Ecto neural progenitor cell (in vitro differentiated cells): ENCODE results near the gene VASH2.
A peak's percentile ranks its signal among the peaks of the same experiment; 100 is the strongest.

ENCODE experiments used
- DNase-seq: peaks from one replicate; pipeline ENCODE4 v3.0.0-alpha.2; 2018; ENCODE audit warnings: low spot score

Gene VASH2

DNA sequence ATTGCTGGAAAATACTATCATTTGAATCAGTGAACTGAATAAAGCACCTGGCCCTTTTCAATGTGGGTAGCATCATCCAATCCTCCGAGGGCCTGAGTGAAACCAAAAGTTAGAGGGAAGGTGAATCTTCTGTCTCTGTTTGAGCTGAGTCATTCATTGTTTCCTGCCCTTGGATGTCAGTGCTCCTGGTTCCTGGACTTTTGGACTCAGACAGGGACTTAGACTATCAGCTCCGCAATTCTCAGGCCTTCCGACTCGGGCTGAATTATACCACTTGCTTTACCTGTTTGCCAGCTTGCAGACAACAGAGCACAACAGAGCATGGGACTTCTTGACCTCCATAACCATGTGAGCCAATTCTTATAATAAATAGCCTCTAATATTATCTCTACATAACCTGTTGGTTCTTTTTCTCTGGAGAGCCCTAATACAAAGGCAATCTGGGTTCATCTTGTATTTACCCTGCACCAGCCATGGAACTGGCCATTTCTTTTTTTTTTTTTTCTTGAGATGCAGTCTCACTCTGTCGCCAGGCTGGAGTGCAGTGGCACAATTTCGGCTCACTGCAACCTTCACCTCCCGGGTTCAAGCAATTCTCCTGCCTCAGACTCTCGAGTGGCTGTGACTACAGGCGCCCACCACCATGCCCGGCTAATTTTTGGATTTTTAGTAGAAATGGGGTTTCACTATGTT is 19.2 kb upstream of the VASH2 start:
- DNase-seq: no peak

DNA sequence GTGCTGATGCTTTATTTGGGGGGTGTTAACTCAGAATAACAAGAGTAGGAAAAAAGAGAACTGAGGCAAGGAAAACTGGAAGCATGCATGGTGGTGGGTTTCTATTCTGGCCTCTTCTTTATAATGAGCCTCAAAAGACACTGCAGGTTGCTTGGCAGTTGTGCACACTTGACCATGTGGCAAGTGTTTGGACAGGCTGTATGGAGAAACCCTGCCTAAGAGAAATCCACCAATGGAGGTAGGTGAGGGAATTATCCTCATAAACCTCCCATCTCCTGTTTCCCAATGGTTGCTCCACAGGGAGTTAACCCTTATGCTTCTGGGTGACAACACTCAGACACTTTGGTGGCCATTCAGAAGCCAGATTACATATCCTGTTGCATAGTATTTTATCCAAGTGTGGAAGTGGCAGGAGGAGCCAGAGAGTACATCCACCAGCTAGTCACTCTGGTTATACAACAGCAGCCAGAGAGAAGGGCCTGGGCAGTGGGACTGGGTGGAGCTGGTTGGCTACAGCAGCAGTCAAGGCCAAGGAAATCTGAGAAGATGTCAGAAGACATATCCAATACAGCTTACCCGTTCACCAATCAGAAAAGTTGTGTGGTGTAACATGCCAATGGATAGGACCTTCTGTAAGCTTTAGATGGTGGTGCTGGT is 16.4 kb upstream of the VASH2 start:
- DNase-seq: no peak

DNA sequence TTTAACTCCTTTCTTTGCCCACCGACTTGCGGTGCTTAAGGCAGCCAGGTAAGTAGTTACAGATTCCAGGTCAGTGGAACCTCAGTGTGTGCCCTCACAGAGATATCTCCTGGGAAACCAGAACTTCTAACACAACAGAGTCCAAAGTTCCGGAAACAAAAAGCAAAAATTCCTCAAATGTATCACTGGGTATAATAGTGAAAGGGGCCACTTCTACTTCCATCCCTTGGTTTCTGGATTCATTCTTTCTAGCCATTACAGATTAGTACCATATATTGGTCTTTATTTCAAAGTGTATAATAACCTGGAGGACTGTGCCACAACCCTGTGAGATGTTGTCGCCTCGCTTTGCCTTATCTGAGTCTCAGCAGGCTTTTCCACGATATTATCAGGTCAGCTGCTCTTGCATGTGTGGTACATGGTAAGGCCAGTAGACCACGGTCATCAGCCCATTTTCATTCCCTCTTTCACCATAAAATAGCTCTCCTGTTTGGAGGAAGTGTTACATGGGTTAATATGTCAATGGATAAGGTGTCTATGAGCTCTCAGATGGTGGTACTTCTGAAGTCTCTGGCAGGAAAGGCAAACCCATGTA is 14.9 kb upstream of the VASH2 start:
- DNase-seq: no peak

DNA sequence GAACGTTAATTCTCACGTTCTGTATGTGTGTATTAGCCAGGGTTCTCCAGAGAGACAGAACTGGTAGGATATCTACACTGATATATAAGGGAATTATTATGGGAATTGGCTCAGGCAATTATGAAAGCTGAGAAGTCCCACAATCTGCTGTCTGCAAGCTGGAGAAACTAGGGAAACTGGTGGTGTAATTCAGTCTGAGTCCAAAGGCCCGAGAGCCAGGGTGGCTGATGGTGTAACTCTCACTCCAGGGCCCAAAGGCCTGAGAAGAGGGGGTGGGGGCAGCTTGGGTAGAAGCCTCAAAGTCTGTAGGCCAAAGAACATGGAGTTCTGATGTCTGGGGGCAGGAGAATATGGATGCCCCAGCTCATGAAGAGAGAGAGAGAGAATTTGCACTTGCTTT is 13.3 kb upstream of the VASH2 start:
- no peak for DNase-seq

DNA sequence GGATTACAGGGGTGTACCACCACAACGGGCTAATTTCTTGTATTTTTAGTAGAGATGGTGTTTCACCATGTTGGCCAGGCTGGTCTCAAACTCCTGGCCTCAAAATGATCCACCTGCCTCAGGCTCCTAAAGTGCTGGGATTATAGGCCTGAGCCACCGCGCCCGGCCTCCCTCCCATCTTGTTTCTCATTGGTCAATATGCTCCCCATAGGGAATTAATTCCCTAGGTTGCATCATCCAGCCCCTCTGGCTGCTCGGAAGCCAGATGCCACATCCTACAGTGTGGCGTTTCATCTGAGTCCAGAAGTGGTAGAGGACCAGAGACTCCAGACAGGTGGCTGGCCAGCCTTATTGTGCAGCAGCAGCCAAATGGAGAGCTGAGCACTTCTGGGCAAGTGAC is 11.5 kb upstream of the VASH2 start:
- DNase-seq: no peak

DNA sequence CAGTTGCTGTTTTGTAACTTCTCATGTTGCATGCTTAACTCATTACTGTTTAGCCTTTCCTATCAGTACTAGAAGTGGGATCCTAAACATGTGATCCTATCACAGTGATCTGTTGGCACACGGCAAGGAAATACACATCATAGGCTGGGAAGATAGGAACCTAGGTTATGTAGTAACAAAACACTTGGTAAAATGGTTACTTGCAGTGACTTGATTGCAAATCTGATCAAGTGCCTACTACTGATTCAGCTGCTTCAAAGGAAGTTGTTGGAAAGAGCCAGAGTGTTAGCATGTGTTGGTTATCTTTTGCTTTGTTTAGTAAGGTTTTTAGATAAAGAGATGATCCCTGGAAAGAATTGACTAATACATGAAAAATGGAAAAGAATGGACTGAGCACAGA is 8.9 kb upstream of the VASH2 start:
- DNase-seq: no peak

DNA sequence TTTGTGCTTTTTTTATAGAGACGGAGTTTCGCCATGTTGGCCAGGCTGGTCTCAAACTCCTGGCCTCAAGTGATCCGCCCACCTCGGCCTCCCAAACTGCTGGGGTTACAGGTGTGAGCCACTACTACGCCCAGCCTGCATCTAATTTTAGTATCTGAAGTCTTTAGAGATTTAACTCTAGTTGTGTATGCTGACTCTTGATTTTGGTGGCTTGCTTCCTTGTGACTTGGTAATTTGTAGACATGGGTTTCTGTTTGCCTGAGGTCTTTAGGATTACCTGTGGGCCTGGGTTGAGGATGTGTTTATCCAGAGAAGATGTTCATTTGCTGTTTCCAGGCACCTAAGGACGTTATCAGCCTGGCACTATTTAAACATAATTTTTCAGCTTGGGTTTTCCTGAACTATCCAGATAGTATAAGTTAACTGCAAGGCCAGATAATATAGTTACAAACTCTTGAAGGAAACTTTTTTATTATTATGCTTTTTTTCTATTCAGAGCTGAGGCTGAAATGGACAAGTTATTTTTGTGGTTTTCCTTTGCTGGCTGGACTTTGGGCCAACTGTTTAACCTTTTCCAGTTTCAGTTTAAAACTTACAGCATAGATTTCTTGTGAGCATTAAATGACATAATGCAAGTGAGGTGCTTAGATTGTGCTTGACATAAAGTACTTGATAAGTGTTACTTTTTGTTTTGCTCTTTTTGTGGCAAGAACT is 7.5 kb upstream of the VASH2 start:
- DNase-seq: no peak

DNA sequence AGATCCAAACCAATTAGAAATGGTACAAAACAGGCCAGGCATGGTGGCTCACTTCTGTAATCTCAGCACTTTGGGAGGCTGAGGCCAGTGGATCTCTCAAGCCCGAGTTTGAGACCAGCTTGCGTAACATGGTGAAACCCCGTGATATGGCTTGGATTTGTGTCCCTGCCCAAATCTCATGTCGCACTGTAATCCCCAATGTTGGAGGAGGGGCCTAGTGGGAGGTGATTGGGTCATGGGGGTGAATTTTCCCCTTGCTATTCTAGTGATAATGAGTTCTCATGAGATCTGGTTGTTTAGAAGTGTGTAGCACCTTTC is 7.0 kb upstream of the VASH2 start:
- DNase-seq: no peak

DNA sequence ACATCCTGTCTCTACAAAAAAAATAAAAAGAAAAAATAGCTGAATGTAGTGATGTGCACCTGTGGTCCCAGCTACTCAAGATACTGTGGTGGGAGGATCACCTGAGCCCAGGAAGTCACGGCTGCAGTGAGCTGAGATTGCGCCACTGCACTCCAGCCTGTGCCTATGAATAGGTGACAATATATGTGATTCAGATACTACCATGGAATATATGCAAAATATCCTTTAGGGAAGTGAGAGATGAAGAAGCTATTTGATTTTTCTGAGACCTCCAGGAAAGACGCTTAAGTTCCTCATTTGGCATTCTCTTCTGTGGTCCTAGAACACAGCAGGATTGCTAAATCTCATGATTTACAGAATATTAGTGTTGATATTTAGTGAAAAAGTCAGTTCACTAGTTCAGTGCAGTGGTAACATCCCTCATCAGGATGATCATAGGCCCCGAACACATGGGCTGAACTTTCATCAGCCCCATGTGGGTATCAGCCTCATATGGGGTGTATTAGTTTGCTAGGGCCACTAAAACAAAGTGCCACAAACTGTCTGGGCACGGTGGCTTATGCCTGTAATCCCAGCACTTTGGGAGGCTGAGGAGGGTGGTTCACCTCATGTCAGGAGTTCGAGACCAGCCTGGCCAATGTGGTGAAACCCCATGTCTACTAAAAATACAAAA is 6.0 kb upstream of the VASH2 start:
- no peak for DNase-seq

DNA sequence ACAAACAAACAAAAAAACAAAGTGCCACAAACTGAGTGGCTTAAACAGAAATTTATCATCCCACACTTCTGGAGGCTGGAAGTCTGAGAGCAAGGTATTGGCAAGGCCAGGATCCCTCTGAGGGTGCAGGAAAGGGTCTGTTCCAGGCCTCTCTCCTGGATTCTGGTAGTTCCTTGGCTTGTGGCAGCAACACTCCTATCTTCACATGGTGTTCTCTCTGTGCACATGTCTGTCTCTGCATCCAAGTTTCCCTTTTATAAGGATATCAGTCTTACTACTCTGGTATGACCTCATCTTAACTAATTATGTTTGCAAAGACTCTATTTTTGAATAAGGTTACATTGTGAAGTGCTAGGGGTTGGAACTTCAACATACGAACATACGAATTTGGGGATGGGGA is 5.3 kb upstream of the VASH2 start:
- DNase-seq: no peak

DNA sequence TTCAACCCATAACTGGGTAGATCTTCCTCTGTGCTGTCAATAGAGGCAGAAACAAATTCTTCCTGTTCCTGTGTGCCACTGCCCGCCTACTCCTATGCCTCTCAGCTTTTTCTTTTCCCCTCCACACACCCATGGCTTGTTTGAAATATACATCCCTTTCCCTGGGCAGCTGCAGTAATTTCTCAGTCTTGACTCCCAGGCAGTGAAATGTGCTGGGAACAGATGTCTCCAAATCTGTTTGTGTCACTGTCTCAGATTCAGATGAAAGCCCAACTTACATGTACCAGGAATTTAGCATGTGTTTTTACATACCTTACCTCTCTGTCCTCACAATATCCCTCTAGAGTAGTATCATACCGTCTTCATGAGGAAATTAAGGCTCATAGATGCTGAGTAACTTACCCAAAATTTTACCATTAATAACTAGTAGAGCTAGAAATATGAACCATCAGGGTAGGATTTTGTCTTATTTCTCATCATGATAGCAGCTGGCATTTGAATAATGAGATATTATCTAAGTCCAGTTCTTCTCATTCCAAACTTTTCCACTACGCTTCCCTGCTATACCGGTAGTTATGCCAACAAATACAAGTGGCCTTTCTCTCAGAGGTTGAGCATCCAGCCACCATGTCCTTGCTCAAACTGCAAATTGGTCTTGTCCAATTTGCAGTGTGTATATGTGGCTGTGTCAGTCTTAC is 4.7 kb upstream of the VASH2 start:
- no peak for DNase-seq

DNA sequence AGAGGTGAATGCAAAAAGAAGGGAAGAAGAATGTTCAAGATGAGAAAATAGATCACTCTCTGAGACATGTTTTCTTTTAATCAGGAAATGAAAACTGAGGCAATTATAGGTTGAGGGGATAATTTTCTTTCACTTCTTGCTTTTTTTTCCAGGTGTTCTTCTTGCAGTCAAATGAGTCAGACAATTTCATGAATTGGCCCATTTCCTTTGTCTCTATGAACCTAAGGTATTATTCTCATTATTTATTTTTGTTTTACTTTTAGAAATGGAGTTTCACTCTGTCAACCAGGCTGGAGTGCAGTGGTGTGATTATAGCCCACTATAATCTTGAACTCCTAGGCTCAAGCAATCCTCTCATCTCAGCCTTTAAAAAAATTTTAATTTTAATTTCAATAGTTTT is 3.5 kb upstream of the VASH2 start:
- no peak for DNase-seq

DNA sequence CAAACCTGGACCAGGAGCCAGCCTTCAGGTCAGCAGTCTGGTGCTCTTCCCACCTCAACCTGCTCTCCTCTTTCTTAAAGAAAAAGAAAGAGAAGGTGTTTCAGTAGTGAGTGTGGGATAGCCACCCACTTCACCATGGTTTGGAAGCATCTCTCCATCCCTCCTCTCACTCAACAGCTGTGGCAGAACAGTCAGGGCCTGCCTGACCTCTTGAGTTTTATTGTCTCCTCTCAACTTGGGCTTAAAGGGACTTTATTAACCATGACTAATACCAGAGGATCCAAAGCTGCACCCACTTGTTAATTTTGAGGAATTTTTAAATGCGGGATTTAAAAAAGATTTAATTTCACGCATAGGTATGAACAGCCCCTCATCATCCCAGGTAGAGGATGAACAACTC is 570 bp upstream of the VASH2 start:
- no peak for DNase-seq

DNA sequence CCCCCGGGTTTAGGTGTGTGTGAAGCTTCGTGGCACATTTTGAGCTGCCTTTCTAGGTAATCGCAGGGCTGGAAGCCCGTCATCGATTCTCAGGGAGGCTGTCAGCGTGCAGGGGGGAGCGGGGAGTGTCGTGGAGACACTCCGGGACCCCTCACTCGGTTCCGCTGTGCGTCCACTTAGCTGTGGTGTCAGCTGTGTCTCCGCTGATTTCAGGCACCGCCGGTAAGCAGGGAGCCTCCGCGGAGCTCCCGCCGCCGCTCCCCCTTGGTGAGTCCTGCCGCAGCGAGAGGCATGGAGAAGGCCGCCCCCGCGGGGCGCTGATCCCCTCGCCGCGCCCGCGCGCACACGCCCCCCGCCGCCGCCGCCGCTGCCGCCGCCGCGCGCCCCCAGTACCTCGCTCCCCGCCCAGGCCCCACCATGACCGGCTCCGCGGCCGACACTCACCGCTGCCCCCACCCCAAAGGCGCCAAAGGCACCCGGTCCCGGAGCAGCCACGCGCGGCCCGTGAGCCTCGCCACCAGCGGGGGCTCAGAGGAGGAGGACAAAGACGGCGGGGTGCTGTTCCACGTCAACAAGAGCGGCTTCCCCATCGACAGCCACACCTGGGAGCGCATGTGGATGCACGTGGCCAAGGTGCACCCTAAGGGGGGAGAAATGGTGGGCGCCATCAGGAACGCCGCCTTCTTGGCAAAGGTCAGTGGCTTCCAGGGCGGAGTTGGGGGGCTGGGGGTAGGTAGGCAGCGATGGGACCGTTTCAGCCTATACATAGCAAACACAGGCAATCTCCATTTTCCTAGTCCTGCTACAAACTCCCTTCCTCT is 995 bp downstream of the VASH2 start:
- DNase-seq: peak; percentile 60

DNA sequence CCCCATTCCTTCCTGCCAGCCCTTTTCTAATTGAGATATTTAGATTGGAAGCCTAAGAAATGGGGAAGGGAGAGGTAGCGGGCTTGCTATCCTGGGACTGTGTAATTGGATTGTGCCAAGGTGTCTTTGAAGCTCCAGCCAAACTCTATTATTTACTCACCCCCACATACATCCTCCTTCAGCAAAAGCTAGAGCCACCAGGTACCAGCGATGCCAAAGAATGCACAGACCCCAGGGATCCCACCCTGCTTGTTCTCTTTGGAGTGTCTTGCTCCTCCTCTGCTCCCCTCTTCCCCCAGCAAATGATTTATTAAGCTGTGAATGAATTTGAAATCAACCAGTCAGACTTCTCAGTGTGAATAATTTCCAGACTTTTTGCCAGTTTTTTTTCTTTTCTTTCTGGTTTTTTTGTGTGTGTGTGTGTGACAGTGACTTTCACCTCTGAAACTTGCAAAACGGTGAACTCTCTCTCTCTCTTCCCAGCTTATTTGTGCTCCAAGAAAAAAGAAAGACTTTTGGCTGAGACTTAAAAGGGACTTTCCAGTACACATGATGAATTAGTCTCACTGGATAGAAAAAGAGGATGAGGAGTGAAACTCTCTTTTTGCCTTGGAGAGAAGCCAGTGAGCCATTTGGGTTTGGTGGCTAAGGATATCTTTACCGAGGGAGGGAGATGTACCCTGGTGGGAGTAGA is 1.8 kb downstream of the VASH2 start:
- DNase-seq: no peak

DNA sequence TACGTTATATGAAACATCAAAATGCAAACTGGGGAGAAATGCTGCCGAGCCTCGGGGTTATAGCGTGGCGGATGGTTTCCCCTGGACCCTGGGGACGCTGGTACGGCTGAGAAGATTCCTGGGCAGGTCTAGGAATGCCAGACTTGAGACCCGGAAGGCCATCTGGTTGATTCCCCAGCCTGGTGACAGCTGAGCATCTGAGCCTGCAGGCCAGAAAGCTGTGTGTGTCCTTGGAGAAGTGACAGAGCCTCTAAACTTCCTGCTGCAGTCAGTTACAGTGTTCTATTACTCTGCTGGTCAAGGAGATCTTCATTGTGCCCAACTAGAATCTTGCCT is 2.3 kb downstream of the VASH2 start:
- DNase-seq: no peak

DNA sequence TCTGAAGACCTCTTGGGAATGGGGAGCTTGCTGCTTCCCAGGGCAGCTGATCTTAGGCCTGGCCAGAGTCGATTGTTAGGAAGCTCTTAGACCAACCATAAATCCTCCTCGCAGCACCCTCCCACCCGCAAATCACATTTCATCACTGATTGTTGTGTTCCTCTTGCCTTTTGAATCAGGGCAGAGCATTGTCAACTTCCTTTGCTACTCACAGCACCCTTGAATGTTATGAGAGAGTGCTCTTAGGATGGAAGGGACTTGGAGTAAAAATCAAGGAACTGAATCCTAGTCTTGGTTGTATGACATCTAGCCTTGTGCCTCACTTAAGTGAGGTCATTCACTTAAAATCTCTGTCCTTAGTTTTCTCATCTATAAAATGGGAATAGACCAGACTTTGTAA is 3.0 kb downstream of the VASH2 start:
- DNase-seq: no peak

DNA sequence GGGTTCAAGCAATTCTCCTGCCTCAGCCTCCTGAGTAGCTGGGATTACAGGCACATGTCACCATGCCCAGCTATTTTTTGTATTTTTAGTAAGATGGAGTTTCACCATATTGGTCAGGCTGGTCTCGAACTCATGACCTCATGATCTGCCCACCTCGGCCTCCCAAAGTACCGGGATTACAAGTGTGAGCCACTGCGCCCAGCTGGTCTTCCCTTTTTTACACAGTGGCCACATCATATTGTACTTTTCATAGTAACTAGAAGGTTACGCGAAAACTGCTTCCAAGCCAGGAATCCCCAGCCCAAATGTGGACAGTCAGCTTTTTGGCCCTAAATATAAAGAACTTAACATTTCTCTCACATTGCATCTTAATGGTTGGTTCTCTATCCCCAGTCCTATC is 4.2 kb downstream of the VASH2 start:
- no peak for DNase-seq

DNA sequence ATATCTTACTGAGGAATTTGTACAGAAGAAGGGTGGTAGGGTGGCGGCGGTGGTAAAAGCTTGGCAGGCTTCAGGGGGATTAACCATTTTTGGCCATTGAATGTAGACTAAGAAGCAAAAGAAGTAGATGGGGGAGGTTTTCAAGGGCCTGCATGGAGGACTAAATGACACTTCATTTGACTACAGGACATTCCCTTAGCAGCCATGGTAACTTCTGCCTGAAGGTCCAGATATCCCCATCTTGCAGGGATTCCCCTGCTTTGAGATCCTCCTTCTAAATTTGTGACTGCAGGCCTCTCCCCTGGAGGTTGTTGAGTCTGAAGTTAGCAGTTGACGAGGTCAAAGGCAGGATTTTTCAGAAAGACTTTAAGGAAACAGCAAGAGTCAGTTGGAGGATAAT is 4.8 kb downstream of the VASH2 start:
- no peak for DNase-seq

DNA sequence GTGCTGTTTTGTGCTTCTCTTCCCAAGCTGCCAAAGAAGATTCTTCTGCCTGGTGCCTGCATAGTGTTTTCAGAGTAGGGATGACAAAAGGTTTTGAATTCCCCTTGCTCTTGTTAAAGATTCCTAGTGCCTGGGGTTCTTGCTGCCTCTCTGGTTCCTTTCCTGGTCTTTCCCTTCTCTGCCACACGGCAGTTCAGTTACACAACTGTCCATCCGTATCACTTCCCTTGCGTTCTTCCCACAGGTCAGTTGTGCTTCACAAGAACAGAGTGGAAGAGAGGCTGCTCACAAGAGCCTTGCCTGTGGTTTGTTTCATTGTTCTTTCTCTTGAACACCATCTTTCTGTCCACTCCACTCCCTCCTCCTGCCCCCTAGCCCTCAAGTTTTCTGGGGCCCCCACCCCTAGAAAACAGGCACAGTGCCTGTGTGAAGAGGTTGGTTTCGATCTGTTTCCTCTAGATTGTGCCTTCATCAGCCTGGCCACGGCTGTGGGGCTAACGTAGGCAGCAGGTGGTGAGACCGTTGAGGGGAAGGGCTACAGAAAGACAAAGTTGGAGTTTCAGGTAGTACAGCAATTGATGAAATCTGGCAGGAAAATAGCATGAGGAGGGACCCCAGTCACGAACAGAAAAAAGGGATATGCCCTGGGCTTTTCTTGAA is 5.8 kb downstream of the VASH2 start:
- no peak for DNase-seq
